Neural cell (in vitro differentiated cells): ENCODE data around the gene SERINC2. TPM values are rescaled to one million over a fixed set of nuclear protein-coding genes. Genes with fewer than 3 reads are reported as not detected.
A peak's percentile ranks its signal among the peaks of the same experiment; 100 is the strongest.

Experiments
- H2AFZ ChIP-seq: fragments of 200-600, 300-800 bp; sonication (generic), shearing (Covaris generic); 2 replicates; pipeline ENCODE4 v1.6.0; 2014; ENCODE audit warnings: low read depth, mild to moderate bottlenecking, antibody characterized with exemption, low read length, moderate library complexity
- H3F3A ChIP-seq: fragments of 200-600 bp; shearing (Covaris generic); 2 replicates; pipeline ENCODE4 v1.6.1; 2016; ENCODE audit warnings: mild to moderate bottlenecking, moderate library complexity, mixed read lengths, antibody characterized with exemption, low read length; ENCODE audit not compliant: insufficient read depth, poor library complexity, severe bottlenecking
- H3K27ac ChIP-seq: fragments of 200-600, 300-800 bp; sonication (generic), shearing (Covaris generic); 2 replicates; pipeline ENCODE4 v1.5.1; 2014; ENCODE audit warnings: mild to moderate bottlenecking, low read length, moderate library complexity
- H3K27me3 ChIP-seq: fragments of 300-800, 200-600 bp; sonication (generic), shearing (Covaris generic); 2 replicates; pipeline ENCODE4 v1.6.0; 2014; ENCODE audit warnings: mild to moderate bottlenecking, low read depth, low read length, moderate library complexity; ENCODE audit not compliant: insufficient read depth
- H3K36me3 ChIP-seq: fragments of 300-800, 200-600 bp; sonication (generic), shearing (Covaris generic); 2 replicates; pipeline ENCODE4 v1.5.1; 2014; ENCODE audit warnings: mild to moderate bottlenecking, antibody characterized with exemption, low read length, moderate library complexity; ENCODE audit not compliant: insufficient read depth
- H3K4me2 ChIP-seq: fragments of 300-800, 200-600 bp; sonication (generic), shearing (Covaris generic); 2 replicates; pipeline ENCODE4 v1.6.0; 2014; ENCODE audit warnings: mild to moderate bottlenecking, low read length
- H3K4me3 ChIP-seq: fragments of 300-800, 200-600 bp; sonication (generic), shearing (Covaris generic); 2 replicates; pipeline ENCODE4 v1.5.1; 2014; ENCODE audit warnings: mild to moderate bottlenecking, low read length, moderate library complexity
- H3K79me2 ChIP-seq: fragments of 200-600 bp; shearing (Covaris generic); replicated peaks from 2 replicates; pipeline ENCODE4 v1.6.0; 2014; ENCODE audit warnings: mild to moderate bottlenecking, low read length, moderate library complexity; ENCODE audit not compliant: insufficient read depth
- H3K9ac ChIP-seq: fragments of 300-800, 200-600 bp; sonication (generic), shearing (Covaris generic); 2 replicates; pipeline ENCODE4 v1.6.1; 2016; ENCODE audit warnings: mild to moderate bottlenecking, low read length, mixed read lengths
- H3K9me2 ChIP-seq: fragments of 200-600 bp; shearing (Covaris generic); 2 replicates; pipeline ENCODE4 v1.6.1; 2016; ENCODE audit warnings: mild to moderate bottlenecking, low read length, mixed read lengths; ENCODE audit not compliant: insufficient read depth
- H3K9me3 ChIP-seq: fragments of 200-600, 300-800 bp; sonication (generic), shearing (Covaris generic); 2 replicates; pipeline ENCODE4 v1.6.1; 2016; ENCODE audit warnings: mild to moderate bottlenecking, mixed run types, low read length, moderate library complexity, mixed read lengths
- H4K20me1 ChIP-seq: fragments of 200-600 bp; shearing (Covaris generic); 2 replicates; pipeline ENCODE4 v1.6.1; 2016; ENCODE audit warnings: mild to moderate bottlenecking, mixed run types; ENCODE audit not compliant: insufficient read depth
- CTCF ChIP-seq: fragments of 450-650 bp; IDR thresholded peaks from 2 replicates; pipeline ENCODE4 v1.5.1; 2014; ENCODE audit warnings: antibody characterized with exemption, mild to moderate bottlenecking, moderate library complexity; ENCODE audit not compliant: poor library complexity, severe bottlenecking
- EP300 ChIP-seq: fragments of 450-650 bp; conservative IDR thresholded peaks from 2 replicates; pipeline ENCODE4 v1.6.1; 2014; ENCODE audit warnings: antibody characterized with exemption, mild to moderate bottlenecking, moderate library complexity; ENCODE audit not compliant: poor library complexity, severe bottlenecking
- EZH2 ChIP-seq: fragments of 200-600, 300-800 bp; shearing (Covaris generic), sonication (generic); IDR thresholded peaks from 2 replicates; pipeline ENCODE4 v1.6.1; 2014; ENCODE audit warnings: antibody characterized with exemption, low read length, borderline replicate concordance, mild to moderate bottlenecking; ENCODE audit not compliant: insufficient read depth, poor library complexity, severe bottlenecking
- MXI1 ChIP-seq: fragments of 450-650 bp; conservative IDR thresholded peaks from 2 replicates; pipeline ENCODE4 v1.6.1; 2014; ENCODE audit warnings: antibody characterized with exemption, mild to moderate bottlenecking; ENCODE audit not compliant: poor library complexity, severe bottlenecking
- POLR2AphosphoS5 ChIP-seq: IDR thresholded peaks from 2 replicates; pipeline ENCODE4 v1.6.1; 2012
- RAD21 ChIP-seq: fragments of 450-650 bp; conservative IDR thresholded peaks from 2 replicates; pipeline ENCODE4 v1.6.1; 2014; ENCODE audit warnings: antibody characterized with exemption, mild to moderate bottlenecking, moderate library complexity
- SMC3 ChIP-seq: fragments of 450-650 bp; conservative IDR thresholded peaks from 2 replicates; pipeline ENCODE4 v1.6.1; 2014; ENCODE audit warnings: antibody characterized with exemption, mild to moderate bottlenecking, moderate library complexity; ENCODE audit not compliant: poor library complexity
- TAF1 ChIP-seq: IDR thresholded peaks from 2 replicates; pipeline ENCODE4 v1.6.1; 2012; ENCODE audit warnings: low read depth
- polyA plus RNA-seq: library from polyadenylated mRNA; depleted of rRNA; stranded (reverse); fragments of >200 nt; gene quantifications from 2 replicates; pipeline ENCODE4 v1.2.3, GENCODE V29; 2014
- TF ChIP-seq, protein P1 (sequence below): IDR thresholded peaks from 2 replicates; pipeline ENCODE4 v1.6.1; 2012; ENCODE audit warnings: borderline replicate concordance

Gene SERINC2
- polyA plus RNA-seq, 1 donor from 2014 or later, result 8.6 TPM

- Histone ChIP-seq H3K27ac (no peak overlapping the region), H2AFZ (no peak overlapping the region), H3K79me2 (peaks cover 3% of the 10 kb centered on the region), H3K9me3 (no peaks in the 10 kb centered on the region), H3K4me3 (no peak overlapping the region), H3F3A (no peaks in the 10 kb centered on the region), H3K36me3 (no peaks in the 10 kb centered on the region), H3K9me2 (no peaks in the 10 kb centered on the region), H4K20me1 (no peaks in the 10 kb centered on the region), H3K27me3 (no peaks in the 10 kb centered on the region), H3K4me2 (no peak overlapping the region), H3K9ac (no peak overlapping the region)
- TF ChIP-seq RAD21 (peak; percentile 96), POLR2AphosphoS5 (no peak), SMC3 (peak; percentile 96), EP300 (no peak), TAF1 (no peak), MXI1 (no peak), CTCF (peak; percentile 96), EZH2 (no peak)
- TF ChIP-seq, protein P1, sequence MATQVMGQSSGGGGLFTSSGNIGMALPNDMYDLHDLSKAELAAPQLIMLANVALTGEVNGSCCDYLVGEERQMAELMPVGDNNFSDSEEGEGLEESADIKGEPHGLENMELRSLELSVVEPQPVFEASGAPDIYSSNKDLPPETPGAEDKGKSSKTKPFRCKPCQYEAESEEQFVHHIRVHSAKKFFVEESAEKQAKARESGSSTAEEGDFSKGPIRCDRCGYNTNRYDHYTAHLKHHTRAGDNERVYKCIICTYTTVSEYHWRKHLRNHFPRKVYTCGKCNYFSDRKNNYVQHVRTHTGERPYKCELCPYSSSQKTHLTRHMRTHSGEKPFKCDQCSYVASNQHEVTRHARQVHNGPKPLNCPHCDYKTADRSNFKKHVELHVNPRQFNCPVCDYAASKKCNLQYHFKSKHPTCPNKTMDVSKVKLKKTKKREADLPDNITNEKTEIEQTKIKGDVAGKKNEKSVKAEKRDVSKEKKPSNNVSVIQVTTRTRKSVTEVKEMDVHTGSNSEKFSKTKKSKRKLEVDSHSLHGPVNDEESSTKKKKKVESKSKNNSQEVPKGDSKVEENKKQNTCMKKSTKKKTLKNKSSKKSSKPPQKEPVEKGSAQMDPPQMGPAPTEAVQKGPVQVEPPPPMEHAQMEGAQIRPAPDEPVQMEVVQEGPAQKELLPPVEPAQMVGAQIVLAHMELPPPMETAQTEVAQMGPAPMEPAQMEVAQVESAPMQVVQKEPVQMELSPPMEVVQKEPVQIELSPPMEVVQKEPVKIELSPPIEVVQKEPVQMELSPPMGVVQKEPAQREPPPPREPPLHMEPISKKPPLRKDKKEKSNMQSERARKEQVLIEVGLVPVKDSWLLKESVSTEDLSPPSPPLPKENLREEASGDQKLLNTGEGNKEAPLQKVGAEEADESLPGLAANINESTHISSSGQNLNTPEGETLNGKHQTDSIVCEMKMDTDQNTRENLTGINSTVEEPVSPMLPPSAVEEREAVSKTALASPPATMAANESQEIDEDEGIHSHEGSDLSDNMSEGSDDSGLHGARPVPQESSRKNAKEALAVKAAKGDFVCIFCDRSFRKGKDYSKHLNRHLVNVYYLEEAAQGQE, result no peak
Observed at GRCh38 chr1:31422505-31423319, 9.7 kb downstream of the SERINC2 start.

GRCh38 chr1:31423418-31423947 lies 10.5 kb downstream of the SERINC2 start:
- no peak overlapping the region for H3K4me3 ChIP-seq
- H3K27ac ChIP-seq, result no peak overlapping the region
- no peaks in the 10 kb centered on the region for H3F3A ChIP-seq
- H3K9ac ChIP-seq, result no peak overlapping the region
- no peaks in the 10 kb centered on the region for H4K20me1 ChIP-seq
- no peak overlapping the region for H3K4me2 ChIP-seq
- no peak for TF ChIP-seq EP300
- TF ChIP-seq SMC3, result no peak
- no peak for TF ChIP-seq CTCF
- no peak for TF ChIP-seq MXI1
- no peak for TF ChIP-seq EZH2
- no peak for TF ChIP-seq RAD21
- no peak for TF ChIP-seq TAF1
- TF ChIP-seq, protein P1, result no peak
- no peak for TF ChIP-seq POLR2AphosphoS5
- H2AFZ ChIP-seq, result no peak overlapping the region
- H3K9me2 ChIP-seq, result no peaks in the 10 kb centered on the region
- no peaks in the 10 kb centered on the region for H3K36me3 ChIP-seq
- no peaks in the 10 kb centered on the region for H3K9me3 ChIP-seq
- H3K79me2 ChIP-seq, result peaks cover 3% of the 10 kb centered on the region
- no peaks in the 10 kb centered on the region for H3K27me3 ChIP-seq
